ENCODE results near the gene FARSB.

The FARSB gene

DNA sequence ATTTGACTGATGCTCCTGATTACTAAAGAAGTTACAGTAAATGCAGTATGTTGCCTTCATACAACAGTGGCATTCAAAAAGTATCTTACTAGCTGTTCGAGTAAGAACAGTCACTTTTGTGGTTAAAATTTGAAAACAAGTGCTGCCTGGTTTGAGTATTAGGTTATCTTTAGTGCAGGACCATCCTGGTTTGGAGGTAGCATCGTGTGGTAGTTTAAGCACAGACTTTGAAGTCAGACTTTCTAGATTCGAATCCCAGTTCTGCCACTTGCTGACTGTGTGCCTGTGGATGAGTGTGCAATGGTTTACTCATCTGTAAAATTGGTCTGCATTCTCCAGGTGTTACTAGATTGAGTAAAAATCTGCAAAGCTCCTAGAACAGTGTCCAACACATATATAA, 134.8 kb downstream of the FARSB start:
- no peaks in the 10 kb centered on the region for H3K27me3 ChIP-seq
- no peak for DNase-seq
- no peaks in the 10 kb centered on the region for H3K36me3 ChIP-seq
- H3K4me1 ChIP-seq = no peaks in the 10 kb centered on the region
- no peak overlapping the region for H3K4me3 ChIP-seq (ENCODE audit: low read depth, low read length)
- H3K9me3 ChIP-seq = no peaks in the 10 kb centered on the region
- TF ChIP-seq, protein P1, sequence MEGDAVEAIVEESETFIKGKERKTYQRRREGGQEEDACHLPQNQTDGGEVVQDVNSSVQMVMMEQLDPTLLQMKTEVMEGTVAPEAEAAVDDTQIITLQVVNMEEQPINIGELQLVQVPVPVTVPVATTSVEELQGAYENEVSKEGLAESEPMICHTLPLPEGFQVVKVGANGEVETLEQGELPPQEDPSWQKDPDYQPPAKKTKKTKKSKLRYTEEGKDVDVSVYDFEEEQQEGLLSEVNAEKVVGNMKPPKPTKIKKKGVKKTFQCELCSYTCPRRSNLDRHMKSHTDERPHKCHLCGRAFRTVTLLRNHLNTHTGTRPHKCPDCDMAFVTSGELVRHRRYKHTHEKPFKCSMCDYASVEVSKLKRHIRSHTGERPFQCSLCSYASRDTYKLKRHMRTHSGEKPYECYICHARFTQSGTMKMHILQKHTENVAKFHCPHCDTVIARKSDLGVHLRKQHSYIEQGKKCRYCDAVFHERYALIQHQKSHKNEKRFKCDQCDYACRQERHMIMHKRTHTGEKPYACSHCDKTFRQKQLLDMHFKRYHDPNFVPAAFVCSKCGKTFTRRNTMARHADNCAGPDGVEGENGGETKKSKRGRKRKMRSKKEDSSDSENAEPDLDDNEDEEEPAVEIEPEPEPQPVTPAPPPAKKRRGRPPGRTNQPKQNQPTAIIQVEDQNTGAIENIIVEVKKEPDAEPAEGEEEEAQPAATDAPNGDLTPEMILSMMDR (IDR thresholded peaks at IDR 0.05; ENCODE audit: low read depth, low read length) = no peak

All from BE2C (cell line).